Activated CD8-positive, alpha-beta T cell treated with anti-CD3 and anti-CD28 coated beads for 36 hours (primary cell): ENCODE measurements around the gene CDH12. TPM values are rescaled to one million over a fixed set of nuclear protein-coding genes. Genes with fewer than 3 reads are reported as not detected.

Experiments
- ATAC-seq: fragments of 200-7000 bp; cut with Tn5 transposase; one replicate; pipeline ENCODE4 v1.10.0; 2021; ENCODE audit warnings: mild to moderate bottlenecking, moderate library complexity
- CTCF ChIA-PET: fragments of 350-600 bp; sonication (Branson Sonifier 250); formaldehyde crosslinking; loops from one replicate; lab custom pipeline; 2021; ENCODE audit warnings: antibody characterized with exemption; lab: Charles Lee
- POLR2A ChIA-PET: fragments of 350-600 bp; sonication (Branson Sonifier 250); formaldehyde crosslinking; loops from one replicate; lab custom pipeline; 2021; ENCODE audit warnings: antibody characterized with exemption; lab: Charles Lee
- DNase-seq: peaks from one replicate; pipeline ENCODE4 v3.0.0-alpha.2; 2020
- H3K27ac Mint-ChIP-seq: one replicate; pipeline ENCODE4 v1.8.0; 2021; ENCODE audit warnings: mild to moderate bottlenecking, mixed read lengths
- H3K27me3 Mint-ChIP-seq: one replicate; pipeline ENCODE4 v1.8.0; 2021; ENCODE audit warnings: mixed read lengths
- H3K36me3 Mint-ChIP-seq: one replicate; pipeline ENCODE4 v1.8.0; 2021; ENCODE audit warnings: low read depth, mixed read lengths
- H3K4me1 Mint-ChIP-seq: one replicate; pipeline ENCODE4 v1.8.0; 2021; ENCODE audit warnings: low read depth, mixed read lengths
- H3K4me3 Mint-ChIP-seq: one replicate; pipeline ENCODE4 v1.8.0; 2021; ENCODE audit warnings: mild to moderate bottlenecking, moderate library complexity, mixed read lengths
- H3K9me3 Mint-ChIP-seq: one replicate; pipeline ENCODE4 v1.8.0; 2021; ENCODE audit warnings: mixed read lengths
- intact Hi-C: fragments of 100-400 bp; cut with micrococcal nuclease; formaldehyde crosslinking; loops from one replicate; pipeline ENCODE4 v1.10.0; 2022
- total RNA-seq, 2 experiments: library from RNA; stranded (reverse); gene quantifications; one replicate each; pipeline ENCODE4 v1.2.3, GENCODE V29; 2021
- TF ChIP-seq, protein P1 (sequence below): fragments of 200-600 bp; IDR thresholded peaks from one replicate; pipeline ENCODE4 v1.8.0; 2022; ENCODE audit warnings: antibody characterized with exemption, mild to moderate bottlenecking

The CDH12 gene
- total RNA-seq, 2 experiments from 2014 or later = not detected

GRCh38 chr5:21791304-21791703 is 1061.8 kb downstream of the CDH12 start:
- ChIA-PET CTCF (no interaction called here), POLR2A (no interaction called here)
- Mint-ChIP-seq H3K36me3 (no peaks in the 10 kb centered on the region), H3K9me3 (peaks cover 8% of the 10 kb centered on the region), H3K4me1 (no peaks in the 10 kb centered on the region), H3K27ac (no peak overlapping the region), H3K27me3 (no peaks in the 10 kb centered on the region), H3K4me3 (no peak overlapping the region)
- TF ChIP-seq, protein P1, sequence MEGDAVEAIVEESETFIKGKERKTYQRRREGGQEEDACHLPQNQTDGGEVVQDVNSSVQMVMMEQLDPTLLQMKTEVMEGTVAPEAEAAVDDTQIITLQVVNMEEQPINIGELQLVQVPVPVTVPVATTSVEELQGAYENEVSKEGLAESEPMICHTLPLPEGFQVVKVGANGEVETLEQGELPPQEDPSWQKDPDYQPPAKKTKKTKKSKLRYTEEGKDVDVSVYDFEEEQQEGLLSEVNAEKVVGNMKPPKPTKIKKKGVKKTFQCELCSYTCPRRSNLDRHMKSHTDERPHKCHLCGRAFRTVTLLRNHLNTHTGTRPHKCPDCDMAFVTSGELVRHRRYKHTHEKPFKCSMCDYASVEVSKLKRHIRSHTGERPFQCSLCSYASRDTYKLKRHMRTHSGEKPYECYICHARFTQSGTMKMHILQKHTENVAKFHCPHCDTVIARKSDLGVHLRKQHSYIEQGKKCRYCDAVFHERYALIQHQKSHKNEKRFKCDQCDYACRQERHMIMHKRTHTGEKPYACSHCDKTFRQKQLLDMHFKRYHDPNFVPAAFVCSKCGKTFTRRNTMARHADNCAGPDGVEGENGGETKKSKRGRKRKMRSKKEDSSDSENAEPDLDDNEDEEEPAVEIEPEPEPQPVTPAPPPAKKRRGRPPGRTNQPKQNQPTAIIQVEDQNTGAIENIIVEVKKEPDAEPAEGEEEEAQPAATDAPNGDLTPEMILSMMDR = no peak
- intact Hi-C loops = no loop called here
- ATAC-seq (no peak), DNase-seq (no peak)

- Mint-ChIP-seq H3K9me3 (peaks cover 3% of the 10 kb centered on the region), H3K4me3 (no peak overlapping the region), H3K36me3 (no peaks in the 10 kb centered on the region), H3K4me1 (no peaks in the 10 kb centered on the region), H3K27me3 (no peaks in the 10 kb centered on the region), H3K27ac (no peak overlapping the region)
- POLR2A ChIA-PET = no interaction called here
- CTCF ChIA-PET = no interaction called here
- no peak for ATAC-seq
- intact Hi-C loops = no loop called here
- DNase-seq = no peak
- TF ChIP-seq, protein P1 = no peak
Observed at GRCh38 chr5:21784487-21784886, 1068.7 kb downstream of the CDH12 start.

- no peaks in the 10 kb centered on the region for H3K27me3 Mint-ChIP-seq
- no peaks in the 10 kb centered on the region for H3K36me3 Mint-ChIP-seq
- POLR2A ChIA-PET = no interaction called here
- H3K9me3 Mint-ChIP-seq = peaks cover 3% of the 10 kb centered on the region
- ATAC-seq = no peak
- DNase-seq = no peak
- CTCF ChIA-PET = no interaction called here
- no peak overlapping the region for H3K27ac Mint-ChIP-seq
- TF ChIP-seq, protein P1 = no peak
- intact Hi-C loops = no loop called here
- no peaks in the 10 kb centered on the region for H3K4me1 Mint-ChIP-seq
- no peak overlapping the region for H3K4me3 Mint-ChIP-seq
Observed at GRCh38 chr5:21783074-21783679, 1070.0 kb downstream of the CDH12 start.

GRCh38 chr5:21776466-21776865 is 1076.7 kb downstream of the CDH12 start:
- intact Hi-C loops = no loop called here
- no peaks in the 10 kb centered on the region for H3K4me1 Mint-ChIP-seq
- no peak for DNase-seq

GRCh38 chr5:21774801-21775200 is 1078.3 kb downstream of the CDH12 start:
- Mint-ChIP-seq H3K36me3 (no peaks in the 10 kb centered on the region), H3K9me3 (peaks cover 12% of the 10 kb centered on the region), H3K4me1 (no peaks in the 10 kb centered on the region), H3K27me3 (no peaks in the 10 kb centered on the region), H3K27ac (no peak overlapping the region), H3K4me3 (no peak overlapping the region)
- TF ChIP-seq, protein P1 = no peak
- intact Hi-C loops = no loop called here
- ATAC-seq (no peak), DNase-seq (no peak)
- ChIA-PET CTCF (no interaction called here), POLR2A (no interaction called here)

More at GRCh38 chr5:21776466-21776865, 1076.7 kb downstream of the CDH12 start:
- Mint-ChIP-seq H3K27ac (no peak overlapping the region), H3K4me3 (no peak overlapping the region), H3K36me3 (no peaks in the 10 kb centered on the region), H3K27me3 (no peaks in the 10 kb centered on the region), H3K9me3 (peaks cover 7% of the 10 kb centered on the region)
- POLR2A ChIA-PET = no interaction called here
- TF ChIP-seq, protein P1 = no peak
- CTCF ChIA-PET = no interaction called here
- ATAC-seq = no peak
